GM18498 (cell line): Measurements from ENCODE around the gene CCDC71.

Experiments used
- ATAC-seq: cut with Tn5 transposase; IDR thresholded peaks from one replicate; pipeline ENCODE4 v1.9.1; 2021; ENCODE audit warnings: mild to moderate bottlenecking, moderate library complexity; ENCODE audit not compliant: unreplicated experiment

Gene CCDC71

GRCh38 chr3:49171119-49171774 is 5.1 kb upstream of the CCDC71 start, which contains the start of gene KLHDC8B:
TSS of gene KLHDC8B (plus strand) at chr3:49171598. CDS start at chr3:49172770, 1,172 bp downstream.
- ATAC-seq: peak; percentile 57

- ATAC-seq: no peak
Observed at GRCh38 chr3:49170744-49171118, 4.6 kb upstream of the CCDC71 start.

GRCh38 chr3:49166752-49167556 is 823 bp upstream of the CCDC71 start:
- no peak for ATAC-seq

- no peak for ATAC-seq
Observed at GRCh38 chr3:49164983-49165720, 979 bp downstream of the CCDC71 start.

- ATAC-seq: no peak
Observed at GRCh38 chr3:49163609-49164008, 2.5 kb downstream of the CCDC71 start.

- no peak for ATAC-seq
Observed at GRCh38 chr3:49162751-49163419, 3.2 kb downstream of the CCDC71 start.

GRCh38 chr3:49161808-49162530 is 4.2 kb downstream of the CCDC71 start:
- no peak for ATAC-seq

- no peak for ATAC-seq
Observed at GRCh38 chr3:49161197-49161596, 4.9 kb downstream of the CCDC71 start.

GRCh38 chr3:49158792-49159191 is 7.3 kb downstream of the CCDC71 start:
- ATAC-seq: no peak

GRCh38 chr3:49158103-49158709 is 7.9 kb downstream of the CCDC71 start:
- no peak for ATAC-seq

- ATAC-seq: no peak
Observed at GRCh38 chr3:49157289-49157688, 8.8 kb downstream of the CCDC71 start.

- ATAC-seq: no peak
Observed at GRCh38 chr3:49153349-49153912, 12.7 kb downstream of the CCDC71 start.

- no peak for ATAC-seq
Observed at GRCh38 chr3:49151610-49152009, 14.5 kb downstream of the CCDC71 start.

GRCh38 chr3:49148159-49148558 is 18.0 kb downstream of the CCDC71 start:
- ATAC-seq: no peak

GRCh38 chr3:49140080-49140479 is 26.1 kb downstream of the CCDC71 start:
- ATAC-seq: no peak

- ATAC-seq: no peak
Observed at GRCh38 chr3:49135499-49135898, 30.6 kb downstream of the CCDC71 start.

- no peak for ATAC-seq
Observed at GRCh38 chr3:49134471-49135265, 31.5 kb downstream of the CCDC71 start.

GRCh38 chr3:49133226-49133951 is 32.7 kb downstream of the CCDC71 start:
- no peak for ATAC-seq
